PC-9 (cell line): ENCODE measurements around the gene DRAXIN. TPM values are rescaled to one million over a fixed set of nuclear protein-coding genes. Genes with fewer than 3 reads are reported as not detected.

Source experiments
- BruUV-seq: library from RNA; stranded (reverse); fragments of 400-500 nt; replicated peaks from 2 replicates; lab custom pipeline; 2021; lab: Mats Ljungman, UMichigan
- CTCF ChIA-PET: fragments of 300-600 bp; sonication (Branson Sonifier 250); formaldehyde crosslinking; loops from one replicate; lab custom pipeline; 2022; ENCODE audit warnings: antibody characterized with exemption; lab: Charles Lee
- POLR2A ChIA-PET: fragments of 300-600 bp; sonication (Branson Sonifier 250); formaldehyde crosslinking; loops from one replicate; lab custom pipeline; 2022; ENCODE audit warnings: antibody characterized with exemption; ENCODE audit not compliant: unreplicated experiment; lab: Charles Lee
- DNase-seq, 2 experiments: peaks; one replicate each; pipeline versions ENCODE4 v3.0.0 to v3.0.0-alpha.2; 2015 to 2022; ENCODE audit warnings: mixed read lengths in 1 of 2
- H2AFZ ChIP-seq: fragments of 200-600 bp; sonication (generic); 2 replicates; pipeline ENCODE4 v1.8.1; 2017; ENCODE audit warnings: antibody characterized with exemption
- H3F3A ChIP-seq: fragments of 200-600 bp; sonication (generic); 2 replicates; pipeline ENCODE4 v1.8.1; 2017; ENCODE audit warnings: antibody characterized with exemption, mild to moderate bottlenecking, low read depth; ENCODE audit not compliant: insufficient read depth
- H3K27ac ChIP-seq: fragments of 200-600 bp; sonication (generic); 2 replicates; pipeline ENCODE4 v1.6.1; 2016; ENCODE audit warnings: mixed run types
- H3K27me3 ChIP-seq: fragments of 200-600 bp; sonication (generic); 2 replicates; pipeline ENCODE4 v1.6.1; 2016; ENCODE audit warnings: low read depth, mixed run types; ENCODE audit not compliant: insufficient read depth
- H3K36me3 ChIP-seq: fragments of 200-600 bp; sonication (generic); 2 replicates; pipeline ENCODE4 v1.6.1; 2016; ENCODE audit warnings: low read depth, mixed run types
- H3K4me1 ChIP-seq: fragments of 200-600 bp; sonication (generic); replicated peaks from 2 replicates; pipeline ENCODE4 v1.6.1; 2016; ENCODE audit warnings: mixed run types; ENCODE audit not compliant: insufficient read depth
- H3K4me2 ChIP-seq: fragments of 200-600 bp; sonication (generic); 2 replicates; pipeline ENCODE4 v1.6.1; 2017; ENCODE audit warnings: mixed run types
- H3K4me3 ChIP-seq: fragments of 200-600 bp; sonication (generic); 2 replicates; pipeline ENCODE4 v1.6.1; 2016; ENCODE audit warnings: mixed run types
- H3K79me2 ChIP-seq: fragments of 200-600 bp; sonication (generic); 2 replicates; pipeline ENCODE4 v1.6.1; 2017; ENCODE audit warnings: low read depth, mixed run types
- H3K9me2 ChIP-seq: fragments of 200-600 bp; sonication (generic); 2 replicates; pipeline ENCODE4 v1.8.1; 2017; ENCODE audit warnings: mild to moderate bottlenecking; ENCODE audit not compliant: insufficient read depth
- H3K9me3 ChIP-seq: fragments of 200-600 bp; sonication (generic); 2 replicates; pipeline ENCODE4 v1.8.1; 2016; ENCODE audit warnings: low read depth; ENCODE audit not compliant: insufficient read depth
- H4K20me1 ChIP-seq: fragments of 200-600 bp; sonication (generic); 2 replicates; pipeline ENCODE4 v1.8.1; 2017; ENCODE audit not compliant: insufficient read depth
- CTCF ChIP-seq: fragments of 200-600 bp; sonication (generic); conservative IDR thresholded peaks from 2 replicates; pipeline ENCODE4 v1.6.1; 2017; ENCODE audit warnings: mixed run types, antibody characterized with exemption, mild to moderate bottlenecking, moderate library complexity
- EZH2 ChIP-seq: fragments of 200-600 bp; sonication (generic); IDR thresholded peaks from 2 replicates; pipeline ENCODE4 v1.8.0; 2017; ENCODE audit warnings: antibody characterized with exemption, low read depth
- intact Hi-C: fragments of 100-400 bp; cut with micrococcal nuclease; formaldehyde crosslinking; loops from one replicate; pipeline ENCODE4 v1.10.0; 2022; ENCODE audit not compliant: unreplicated experiment
- total RNA-seq: library from RNA; stranded (reverse); gene quantifications from 2 replicates; pipeline ENCODE4 v1.2.3, GENCODE V29; 2021

Gene DRAXIN
- total RNA-seq, 1 experiment from 2014 or later: not detected

GRCh38 chr1:11671205-11671543 is 20.3 kb upstream of the DRAXIN start:
- POLR2A ChIA-PET: no interaction called here
- CTCF ChIA-PET: no interaction called here
- DNase-seq: no peak
- Histone ChIP-seq H3K4me3 (no peak overlapping the region), H3K9me3 (no peaks in the 10 kb centered on the region), H4K20me1 (no peaks in the 10 kb centered on the region), H3K36me3 (no peaks in the 10 kb centered on the region), H3K4me1 (no peaks in the 10 kb centered on the region), H3K4me2 (no peak overlapping the region), H3K27me3 (no peaks in the 10 kb centered on the region), H3K9me2 (no peaks in the 10 kb centered on the region), H2AFZ (no peak overlapping the region), H3F3A (no peaks in the 10 kb centered on the region), H3K27ac (no peak overlapping the region), H3K79me2 (no peaks in the 10 kb centered on the region)
- BruUV-seq: no TSS peak
- intact Hi-C loops: no loop called here
- no peak for TF ChIP-seq EZH2
- TF ChIP-seq CTCF: no peak

- Histone ChIP-seq H3K27me3 (no peaks in the 10 kb centered on the region), H3K4me2 (no peak overlapping the region), H3K27ac (no peak overlapping the region), H3K9me2 (no peaks in the 10 kb centered on the region), H4K20me1 (no peaks in the 10 kb centered on the region), H3K36me3 (no peaks in the 10 kb centered on the region), H3K9me3 (no peaks in the 10 kb centered on the region), H3K4me3 (no peak overlapping the region), H3K4me1 (no peaks in the 10 kb centered on the region), H2AFZ (no peak overlapping the region), H3F3A (no peaks in the 10 kb centered on the region), H3K79me2 (no peaks in the 10 kb centered on the region)
- TF ChIP-seq CTCF (no peak), EZH2 (no peak)
- no TSS peak for BruUV-seq
- POLR2A ChIA-PET: no interaction called here
- CTCF ChIA-PET: no interaction called here
- intact Hi-C loops: no loop called here
- no peak for DNase-seq
Observed at GRCh38 chr1:11671544-11672286, 19.8 kb upstream of the DRAXIN start.

- Histone ChIP-seq H3K9me2 (no peaks in the 10 kb centered on the region), H4K20me1 (no peaks in the 10 kb centered on the region), H3K27me3 (no peaks in the 10 kb centered on the region), H2AFZ (no peak overlapping the region), H3K4me2 (no peak overlapping the region), H3K4me1 (no peaks in the 10 kb centered on the region), H3F3A (no peaks in the 10 kb centered on the region), H3K79me2 (no peaks in the 10 kb centered on the region), H3K9me3 (no peaks in the 10 kb centered on the region), H3K27ac (no peak overlapping the region), H3K4me3 (no peak overlapping the region), H3K36me3 (no peaks in the 10 kb centered on the region)
- ChIA-PET POLR2A (no interaction called here), CTCF (no interaction called here)
- no peak for DNase-seq
- BruUV-seq: no TSS peak
- intact Hi-C loops: no loop called here
- no peak for TF ChIP-seq CTCF
- no peak for TF ChIP-seq EZH2
Observed at GRCh38 chr1:11673089-11673769, 18.3 kb upstream of the DRAXIN start.
